Peyer's patch (tissue), 4 donors: ENCODE data around the gene CETN3. TPM values are rescaled to one million over a fixed set of nuclear protein-coding genes. Genes with fewer than 3 reads are reported as not detected.
"Not testable (repeated sequence)": the region's sequence is repeated elsewhere in the genome, so short reads cannot be mapped to it uniquely, and the experiment has no call there.

Source experiments
- DNase-seq, 3 donors: peaks; one replicate each; pipeline ENCODE4 v3.0.0-alpha.2; 2017 to 2019
- H3K27ac ChIP-seq, 4 donors: fragments of 200-600 bp; sonication (generic); one replicate each; pipeline ENCODE4 v1.5.1; 2016 to 2019
- H3K27me3 ChIP-seq, 2 donors: fragments of 200-600 bp; sonication (generic); one replicate each; pipeline ENCODE4 v1.5.1; 2019
- H3K36me3 ChIP-seq, 3 donors: fragments of 200-600 bp; sonication (generic); one replicate each; pipeline ENCODE4 v1.5.1; 2016 to 2019
- H3K4me1 ChIP-seq, 4 donors: fragments of 200-600 bp; sonication (generic); one replicate each; pipeline ENCODE4 v1.5.1; 2016 to 2019
- H3K4me3 ChIP-seq, 4 donors: fragments of 200-600 bp; sonication (generic); 1 replicate in 3 of 4; 2 replicates in 1 of 4; pipeline ENCODE4 v1.5.1; 2016 to 2019; ENCODE audit warnings: mild to moderate bottlenecking in 1 of 4
- H3K9me3 ChIP-seq, 4 donors: fragments of 200-600 bp; sonication (generic); one replicate each; pipeline ENCODE4 v1.5.1; 2016 to 2019; ENCODE audit warnings: mild to moderate bottlenecking in 1 of 4
- POLR2A ChIP-seq, 2 donors: fragments of 450-650 bp; IDR thresholded peaks; one replicate each; pipeline ENCODE4 v1.5.1; 2017; ENCODE audit warnings: antibody characterized with exemption in 2 of 2, mild to moderate bottlenecking in 2 of 2, moderate library complexity in 2 of 2
- total RNA-seq, 4 donors: library from RNA; depleted of rRNA; stranded (reverse); fragments of >200 nt; gene quantifications; one replicate each; pipeline ENCODE4 v1.1.0, GENCODE V29; 2016
- TF ChIP-seq, protein P1 (sequence below), 6 experiments: fragments of 450-650 bp in 4 of 6; fragments of 200-600 bp in 2 of 6; sonication (generic) in 1 of 6; IDR thresholded peaks; one replicate each; pipeline ENCODE4 v1.5.1; 2017 to 2019; ENCODE audit warnings: antibody characterized with exemption in 6 of 6, mild to moderate bottlenecking in 3 of 6, moderate library complexity in 1 of 6

Gene CETN3
- total RNA-seq, 4 donors from 2014 or later, result 1.1 to 4.1 (median 2.9) TPM

DNA sequence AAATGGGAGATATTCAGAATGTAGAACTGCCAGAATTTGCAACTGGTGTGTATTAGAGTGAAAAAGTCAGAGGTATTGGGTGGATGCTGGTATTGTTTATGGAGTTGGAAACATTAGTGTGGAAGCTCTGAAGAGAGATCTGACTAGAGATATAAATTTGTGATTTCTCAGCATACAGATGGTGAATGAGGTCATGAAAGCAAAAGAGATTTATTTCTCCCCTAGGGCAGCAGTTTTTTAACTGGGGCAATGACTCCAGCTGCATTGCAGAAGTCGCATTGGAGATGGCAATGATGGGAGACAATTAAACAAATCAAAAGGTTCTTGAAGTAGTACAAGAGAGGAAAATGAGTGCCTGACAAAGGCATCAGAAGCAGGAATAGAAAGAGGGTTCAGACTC, 64.9 kb downstream of the CETN3 start:
- H3K36me3 ChIP-seq, result no peaks in the 10 kb centered on the region
- H3K4me1 ChIP-seq, result no peaks in the 10 kb centered on the region
- H3K27ac ChIP-seq, result no peak overlapping the region

DNA sequence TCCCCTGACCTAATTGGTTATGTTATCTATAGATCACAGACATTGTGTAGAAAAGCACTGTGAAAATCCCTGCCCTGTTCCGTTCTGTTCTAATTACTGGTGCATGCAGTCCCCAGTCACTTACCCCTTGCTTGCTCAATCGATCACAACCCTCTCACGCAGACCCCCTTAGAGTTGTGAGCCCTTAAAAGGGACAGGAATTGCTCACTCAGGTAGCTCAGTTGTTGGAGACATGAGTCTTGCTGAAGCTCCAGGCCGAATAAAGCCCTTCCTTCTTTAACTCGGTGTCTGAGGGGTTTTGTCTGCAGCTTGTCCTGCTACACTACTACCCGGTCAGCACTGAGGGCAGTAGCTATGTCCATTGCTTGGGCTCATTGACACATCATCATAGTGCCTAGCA, 65.8 kb downstream of the CETN3 start:
- H3K4me3 ChIP-seq, H3K36me3 ChIP-seq, H3K27ac ChIP-seq, H3K27me3 ChIP-seq, H3K9me3 ChIP-seq, H3K4me1 ChIP-seq, DNase-seq: not testable (repeated sequence)

More for the DNA sequence above, 64.9 kb downstream of the CETN3 start:
- Histone ChIP-seq H3K9me3 (no peaks in the 10 kb centered on the region), H3K27me3 (no peaks in the 10 kb centered on the region), H3K4me3 (no peak overlapping the region)
- DNase-seq, result no peak
- TF ChIP-seq POLR2A (IDR thresholded peaks at IDR 0.05), result no peak
- TF ChIP-seq, protein P1, sequence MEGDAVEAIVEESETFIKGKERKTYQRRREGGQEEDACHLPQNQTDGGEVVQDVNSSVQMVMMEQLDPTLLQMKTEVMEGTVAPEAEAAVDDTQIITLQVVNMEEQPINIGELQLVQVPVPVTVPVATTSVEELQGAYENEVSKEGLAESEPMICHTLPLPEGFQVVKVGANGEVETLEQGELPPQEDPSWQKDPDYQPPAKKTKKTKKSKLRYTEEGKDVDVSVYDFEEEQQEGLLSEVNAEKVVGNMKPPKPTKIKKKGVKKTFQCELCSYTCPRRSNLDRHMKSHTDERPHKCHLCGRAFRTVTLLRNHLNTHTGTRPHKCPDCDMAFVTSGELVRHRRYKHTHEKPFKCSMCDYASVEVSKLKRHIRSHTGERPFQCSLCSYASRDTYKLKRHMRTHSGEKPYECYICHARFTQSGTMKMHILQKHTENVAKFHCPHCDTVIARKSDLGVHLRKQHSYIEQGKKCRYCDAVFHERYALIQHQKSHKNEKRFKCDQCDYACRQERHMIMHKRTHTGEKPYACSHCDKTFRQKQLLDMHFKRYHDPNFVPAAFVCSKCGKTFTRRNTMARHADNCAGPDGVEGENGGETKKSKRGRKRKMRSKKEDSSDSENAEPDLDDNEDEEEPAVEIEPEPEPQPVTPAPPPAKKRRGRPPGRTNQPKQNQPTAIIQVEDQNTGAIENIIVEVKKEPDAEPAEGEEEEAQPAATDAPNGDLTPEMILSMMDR (IDR thresholded peaks at IDR 0.05), result no peak

DNA sequence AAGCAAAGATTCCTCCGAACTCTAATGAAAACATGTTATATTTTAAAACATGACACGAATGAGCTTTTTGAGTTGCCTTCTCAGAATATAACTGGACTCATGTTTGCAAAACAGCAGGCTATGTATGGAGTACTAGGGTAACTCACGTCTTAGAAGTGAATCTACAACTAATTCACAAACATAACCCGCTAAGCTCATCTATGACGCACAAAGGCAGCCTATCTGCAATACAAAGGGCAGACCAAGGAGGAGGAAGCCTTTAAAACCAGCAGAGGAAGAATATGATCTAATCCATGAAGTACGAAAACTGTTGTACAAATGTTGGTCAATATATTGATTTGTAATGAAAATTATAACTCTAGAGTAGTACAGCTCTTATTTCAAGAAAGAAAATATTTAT, 67.0 kb downstream of the CETN3 start:
- TF ChIP-seq, protein P1 (IDR thresholded peaks at IDR 0.05), result no peak
- no peak for TF ChIP-seq POLR2A (IDR thresholded peaks at IDR 0.05)
- DNase-seq, result no peak

More for the DNA sequence above, 67.0 kb downstream of the CETN3 start:
- Histone ChIP-seq H3K27ac (no peak overlapping the region), H3K4me3 (no peak overlapping the region), H3K9me3 (no peaks in the 10 kb centered on the region), H3K4me1 (no peaks in the 10 kb centered on the region), H3K36me3 (no peaks in the 10 kb centered on the region), H3K27me3 (no peaks in the 10 kb centered on the region)

Other genes starting within 250 kb of the CETN3 start
- gene MBLAC2, start 65.0 kb upstream of the CETN3 start, total RNA-seq, result 1 to 10 TPM; 4.1 to 8.1 (median 5.0) TPM
- 1 to 10 TPM in 1 of 4 donors, under 1 TPM in 2, not detected in 1; 0.53 to 1.3 (median 0.76) TPM for gene POLR3G, start 65.1 kb upstream of the CETN3 start, total RNA-seq
- gene LYSMD3, start 119.8 kb upstream of the CETN3 start, total RNA-seq, result 10 to 100 TPM; 10.8 to 21.9 (median 15.0) TPM
- 1 to 10 TPM in 3 of 4 donors, under 1 TPM in 1; 0.28 to 6.5 (median 3.7) TPM for gene ADGRV1, start 149.0 kb upstream of the CETN3 start, total RNA-seq